Stimulated activated CD4-positive, alpha-beta T cell treated with anti-CD3 and anti-CD28 coated beads, Interleukin-1b, Interleukin-23, amount 100 ng/mL, for 4 hours (primary cell): ENCODE results near the gene PDE4D.
"Not testable (repeated sequence)": the region's sequence is repeated elsewhere in the genome, so short reads cannot be mapped to it uniquely, and the experiment has no call there.

Source experiments
- DNase-seq, 2 donors: peaks; one replicate each; pipeline ENCODE4 v3.0.0-alpha.2; 2020; ENCODE audit warnings: low read depth in 2 of 2

PDE4D gene

DNA sequence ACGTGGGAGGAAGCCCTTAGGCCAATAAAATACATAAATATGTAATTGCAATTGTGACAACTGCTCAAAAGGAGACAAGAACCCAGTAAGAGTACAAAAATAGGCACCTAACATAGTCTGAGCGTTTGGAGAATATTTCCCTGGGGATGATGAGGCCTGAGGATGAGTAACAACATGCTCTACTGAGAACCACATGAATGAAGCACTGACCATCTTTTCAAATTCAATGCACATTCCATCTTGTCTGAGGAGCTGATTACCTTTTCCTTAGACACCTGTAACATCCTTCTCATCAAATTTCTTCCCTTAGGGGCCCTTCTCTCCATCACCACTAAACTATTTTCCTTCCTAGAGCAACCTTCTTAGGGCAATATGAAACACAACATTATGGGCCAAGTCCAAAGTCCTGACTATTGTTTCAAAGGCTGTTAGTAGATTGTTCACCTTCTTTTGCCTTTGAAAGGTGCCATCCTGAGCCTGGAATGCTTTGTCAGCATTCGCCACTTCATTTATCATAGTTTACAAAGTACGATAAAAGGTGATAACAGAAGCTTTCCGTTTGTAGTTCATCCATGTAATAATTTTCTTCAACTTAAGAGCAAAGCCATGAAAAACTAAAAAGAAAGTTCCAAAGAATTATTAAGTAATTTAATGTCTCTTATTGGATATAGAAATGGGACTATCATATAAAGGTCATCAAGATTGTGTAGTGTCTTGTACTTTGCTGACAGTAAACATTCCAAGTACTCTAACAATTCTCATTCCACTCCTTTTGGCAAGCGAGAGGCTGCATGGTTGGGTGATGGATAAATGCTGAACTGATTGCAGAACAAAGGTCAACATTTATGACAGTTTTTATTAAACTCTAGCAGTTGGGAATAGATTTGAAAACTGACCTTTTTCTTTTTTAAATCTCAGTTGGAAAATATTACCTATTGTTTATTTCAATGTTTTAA is 471.3 kb downstream of the PDE4D start:
- DNase-seq, result no peak

DNA sequence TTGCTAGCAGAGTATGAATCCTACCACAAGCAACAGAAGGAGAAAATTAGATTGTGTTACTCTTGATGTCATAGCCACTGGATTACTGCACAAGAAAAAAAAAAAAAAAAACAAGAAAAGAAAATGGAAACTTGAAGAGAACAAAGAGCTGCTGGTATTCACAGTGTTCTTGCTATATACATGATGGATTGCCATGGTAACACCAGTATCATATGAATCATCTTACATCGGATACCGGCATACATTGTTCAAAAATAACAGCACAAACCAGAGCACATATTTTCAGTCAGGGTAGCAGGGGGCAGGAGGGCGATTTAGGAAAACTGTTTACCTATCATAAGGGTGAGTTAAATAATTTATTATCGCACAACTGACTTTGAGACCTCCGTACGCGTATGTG is 472.9 kb downstream of the PDE4D start:
- DNase-seq, result no peak

DNA sequence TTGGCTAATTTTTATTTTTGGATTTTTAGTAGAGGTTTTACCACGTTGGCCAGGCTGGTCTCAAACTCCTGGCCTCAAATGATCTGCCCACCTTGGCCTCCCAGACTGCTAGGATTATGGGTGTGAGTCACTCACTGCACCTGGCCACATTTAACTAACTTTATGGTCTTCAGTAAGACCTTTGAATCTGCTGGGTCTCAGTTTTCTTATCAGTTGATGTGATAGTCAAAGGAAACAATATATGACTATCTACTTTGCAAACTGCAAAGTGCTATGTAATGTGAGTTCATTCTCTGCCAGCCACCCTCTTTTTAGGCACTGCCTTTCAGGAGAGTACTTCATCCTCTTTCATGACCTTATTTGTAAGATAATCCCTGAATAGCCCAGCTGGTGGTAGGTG is 474.7 kb downstream of the PDE4D start:
- DNase-seq, result no peak

DNA sequence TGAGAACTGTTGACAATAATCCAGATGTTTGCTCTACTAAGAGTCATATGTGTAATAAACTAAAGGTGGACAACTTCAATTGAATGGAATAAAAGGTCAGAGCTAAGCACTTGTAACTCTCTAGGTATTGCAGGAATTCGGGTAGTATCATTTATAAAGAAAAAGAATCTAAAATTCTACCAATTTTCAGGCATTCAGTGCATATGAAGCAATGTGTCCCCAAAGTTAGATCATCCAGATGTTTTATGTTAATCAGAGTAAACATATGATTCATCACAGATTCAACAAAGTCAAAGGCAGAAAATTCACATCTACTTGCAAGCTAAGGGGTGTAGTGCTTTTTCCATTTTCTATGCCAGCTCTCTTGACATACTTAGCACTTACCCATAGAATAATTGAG is 477.1 kb downstream of the PDE4D start:
- DNase-seq, result no peak

DNA sequence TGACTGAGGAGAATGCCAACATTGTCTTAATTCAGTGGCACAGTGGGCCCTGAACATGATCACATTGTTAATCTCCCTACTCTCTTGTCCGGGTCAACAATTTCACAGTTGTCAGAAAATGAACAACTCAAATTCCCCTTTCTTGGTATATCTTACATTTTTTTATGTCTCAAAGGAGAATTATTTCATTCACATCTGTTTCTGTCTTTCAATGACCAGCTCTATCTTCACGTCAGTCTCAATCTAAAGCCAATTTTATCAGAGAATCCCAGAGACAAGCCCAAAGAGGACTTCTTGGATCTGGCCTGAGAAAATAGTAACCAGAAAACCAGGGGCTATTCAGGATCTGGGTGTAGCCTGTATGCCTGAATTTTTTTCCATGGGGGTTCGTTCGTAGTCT is 477.5 kb downstream of the PDE4D start:
- no peak for DNase-seq

DNA sequence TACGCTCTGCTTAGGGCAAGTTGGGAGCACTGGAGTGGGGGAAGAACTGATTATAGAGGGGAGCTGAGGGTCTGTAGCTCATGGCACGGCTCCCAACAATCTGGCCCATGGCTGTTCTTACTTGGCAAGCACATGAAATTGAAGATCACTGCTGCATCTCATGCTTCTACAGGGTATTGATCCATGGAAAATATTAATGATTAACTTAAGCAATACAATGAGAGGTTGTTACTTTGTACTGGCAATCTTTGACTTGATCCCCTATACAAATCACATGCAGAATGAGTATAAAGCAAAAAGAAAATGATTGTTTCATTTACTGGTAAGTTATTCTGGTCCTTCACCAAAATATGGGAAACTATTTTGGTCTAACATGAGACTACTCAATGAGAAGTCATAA is 481.1 kb downstream of the PDE4D start:
- DNase-seq, result no peak

DNA sequence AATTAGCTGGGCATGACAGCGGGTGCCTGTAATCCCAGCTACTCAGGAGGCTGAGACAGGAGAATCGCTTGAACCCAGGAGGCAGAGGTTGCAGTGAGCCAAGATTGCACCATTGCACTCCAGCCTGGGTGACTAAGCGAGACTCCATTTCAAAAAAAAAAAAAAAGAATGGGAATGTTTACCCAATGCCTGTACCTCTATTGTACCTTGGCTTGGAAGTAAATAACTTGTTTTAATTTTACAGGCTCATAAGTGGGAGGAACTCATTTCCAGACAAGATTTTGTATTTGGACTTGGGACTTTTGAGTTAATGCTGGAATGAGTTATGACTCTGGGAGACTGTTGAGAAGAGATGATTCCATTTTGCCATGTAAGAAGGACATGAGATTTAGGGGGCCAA is 484.5 kb downstream of the PDE4D start:
- DNase-seq, result not testable (repeated sequence)

DNA sequence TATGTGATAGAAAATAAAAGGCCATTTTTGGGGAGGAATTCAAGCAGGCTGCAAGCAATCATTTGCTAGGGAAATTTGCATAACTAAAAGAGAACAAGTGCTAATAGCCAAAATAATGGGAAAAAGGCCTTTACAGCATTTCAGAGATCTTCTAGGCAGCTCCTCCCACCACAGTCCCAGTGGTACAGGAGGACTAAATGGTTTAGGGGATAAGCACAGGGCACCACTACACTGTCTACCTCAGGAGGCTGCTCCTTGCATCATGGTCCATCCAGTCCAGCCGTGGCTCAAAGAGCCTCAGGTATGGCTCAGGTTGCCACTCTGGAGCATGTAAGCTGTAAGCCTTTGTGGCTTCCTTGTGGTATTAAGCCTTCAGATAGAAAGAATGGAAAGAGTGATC is 485.6 kb downstream of the PDE4D start:
- no peak for DNase-seq

DNA sequence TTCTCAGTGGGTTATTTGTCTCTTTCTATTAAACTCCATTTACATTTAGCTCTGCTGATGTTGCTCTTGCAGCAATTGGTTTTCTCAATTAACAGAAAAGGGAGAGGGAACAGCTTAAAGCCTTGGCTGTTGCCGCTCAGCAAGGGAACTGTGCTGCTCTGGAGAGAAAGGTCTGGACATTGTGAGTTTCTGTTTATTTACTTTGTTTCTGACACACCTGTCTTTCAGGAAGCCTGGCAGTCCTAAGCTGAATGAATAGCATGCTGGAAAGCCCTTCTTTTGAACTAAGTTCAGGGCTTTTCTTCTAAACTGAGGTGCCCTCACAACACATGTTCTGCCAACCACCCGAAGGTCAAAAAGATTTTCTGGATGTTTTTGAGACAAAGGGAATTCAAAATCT is 491.9 kb downstream of the PDE4D start:
- DNase-seq, result no peak

DNA sequence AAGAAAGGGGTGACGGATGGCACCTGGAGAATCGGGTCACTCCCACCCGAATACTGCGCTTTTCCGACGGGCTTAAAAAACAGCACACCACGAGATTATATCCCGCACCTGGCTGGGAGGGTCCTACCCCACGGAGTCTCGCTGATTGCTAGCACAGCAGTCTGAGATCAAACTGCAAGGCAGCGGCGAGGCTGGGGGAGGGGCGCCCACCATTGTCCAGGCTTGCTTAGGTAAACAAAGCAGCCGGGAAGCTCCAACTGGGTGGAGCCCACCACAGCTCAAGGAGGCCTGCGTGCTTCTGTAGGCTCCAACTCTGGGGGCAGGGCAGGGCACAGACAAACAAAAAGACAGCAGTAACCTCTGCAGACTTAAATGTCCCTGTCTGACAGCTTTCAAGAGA is 498.6 kb downstream of the PDE4D start:
- not testable (repeated sequence) for DNase-seq

DNA sequence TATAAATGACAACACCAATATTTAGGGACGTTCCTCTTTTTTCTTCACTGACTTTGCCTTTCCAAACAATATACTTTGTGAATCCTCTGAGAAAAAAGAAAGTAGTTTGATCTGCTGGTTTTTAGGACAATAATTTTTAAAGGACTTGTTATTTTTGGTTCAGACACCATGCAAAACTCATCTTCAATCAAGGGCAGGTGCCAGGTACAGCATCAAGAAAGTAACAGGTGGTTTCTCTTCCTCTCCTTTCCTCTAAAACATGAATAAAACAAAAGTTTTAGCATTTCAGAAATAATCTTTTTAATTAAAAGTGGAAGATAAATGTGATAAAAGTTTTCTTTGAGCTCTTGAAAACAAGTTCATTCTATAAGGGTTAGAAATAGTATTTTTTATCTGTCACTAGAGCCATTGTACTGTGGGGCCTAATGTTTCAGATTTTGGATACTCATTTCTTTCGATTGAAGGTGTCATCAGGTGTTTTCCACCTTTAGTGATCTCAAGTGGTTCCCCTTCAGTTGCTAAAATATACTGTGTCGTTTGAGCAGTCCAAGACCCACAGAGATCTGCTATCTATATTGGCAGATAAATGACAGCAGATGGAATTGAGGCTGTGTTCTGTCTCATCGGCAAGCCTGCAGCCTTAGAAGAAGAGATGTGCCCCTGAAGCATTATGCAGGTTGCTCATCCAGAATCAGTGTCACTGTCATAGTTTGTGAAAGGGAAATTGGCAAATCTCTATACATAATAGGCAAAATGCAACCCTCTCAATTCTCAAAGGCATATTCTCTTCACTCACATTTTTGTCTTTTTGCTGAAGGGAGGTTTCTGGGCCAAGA is 499.7 kb downstream of the PDE4D start:
- no peak for DNase-seq

DNA sequence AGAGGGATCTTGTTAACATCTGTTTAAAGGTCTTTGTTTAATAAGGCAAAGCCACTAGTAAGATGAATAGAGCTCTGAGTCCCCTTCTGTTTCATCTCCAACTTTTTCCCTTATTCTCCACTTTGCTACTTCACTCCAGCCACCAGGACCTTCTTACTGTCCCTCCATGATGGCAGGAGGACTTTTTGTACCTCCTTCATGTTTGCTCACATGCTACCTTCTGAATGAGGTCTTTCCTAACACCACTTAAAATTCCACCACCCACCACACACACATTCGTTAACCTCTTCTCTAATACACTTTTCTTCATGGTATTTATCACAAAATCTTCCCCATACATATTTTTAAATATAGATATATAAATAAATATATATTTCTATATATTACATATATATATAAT is 501.9 kb downstream of the PDE4D start:
- DNase-seq, result no peak

DNA sequence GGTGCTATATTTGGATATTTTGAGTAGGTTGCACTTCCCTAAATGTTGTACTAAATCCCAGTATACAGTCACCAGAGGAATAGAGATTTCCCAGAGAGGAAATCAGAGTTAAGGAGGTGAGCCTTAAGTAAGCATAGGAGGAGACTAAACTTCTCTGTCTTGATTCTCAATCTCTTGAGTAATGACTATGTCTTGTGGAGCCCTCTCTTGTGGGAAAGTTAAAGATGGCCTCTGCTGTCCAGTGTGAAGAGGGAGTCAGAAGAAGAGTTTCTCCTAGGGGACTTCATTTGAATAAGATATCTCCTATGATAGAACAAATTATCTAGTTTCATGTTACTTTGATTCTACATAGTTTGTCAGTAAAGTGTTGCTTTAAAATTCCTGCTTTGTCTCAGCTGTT is 502.5 kb downstream of the PDE4D start:
- no peak for DNase-seq

DNA sequence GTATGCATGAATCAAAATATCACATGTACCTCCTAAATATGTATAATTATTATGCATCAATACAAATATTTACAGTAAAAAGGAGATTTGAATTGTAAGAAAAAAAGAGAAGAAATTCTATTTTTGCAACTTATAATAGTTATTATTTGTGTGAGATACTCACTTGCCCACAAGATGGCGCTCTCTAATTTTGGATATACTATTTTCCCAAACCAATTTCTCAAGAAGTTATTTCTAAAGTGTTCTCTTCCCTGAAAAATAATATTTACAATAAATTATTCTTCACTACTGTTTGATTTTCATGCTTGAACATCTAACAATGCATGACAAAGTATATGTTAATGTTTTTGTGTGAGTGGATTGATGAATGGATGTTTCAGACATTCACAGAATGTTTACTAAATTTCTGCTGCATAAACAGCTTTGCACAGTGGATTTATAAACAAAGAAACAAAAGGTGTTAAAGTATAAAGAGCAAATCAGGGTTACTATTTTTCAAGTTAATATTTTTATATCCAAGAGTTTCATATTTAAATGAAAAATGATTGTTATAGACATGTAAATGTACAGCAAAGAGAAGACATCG is 503.4 kb downstream of the PDE4D start:
- DNase-seq, result no peak

DNA sequence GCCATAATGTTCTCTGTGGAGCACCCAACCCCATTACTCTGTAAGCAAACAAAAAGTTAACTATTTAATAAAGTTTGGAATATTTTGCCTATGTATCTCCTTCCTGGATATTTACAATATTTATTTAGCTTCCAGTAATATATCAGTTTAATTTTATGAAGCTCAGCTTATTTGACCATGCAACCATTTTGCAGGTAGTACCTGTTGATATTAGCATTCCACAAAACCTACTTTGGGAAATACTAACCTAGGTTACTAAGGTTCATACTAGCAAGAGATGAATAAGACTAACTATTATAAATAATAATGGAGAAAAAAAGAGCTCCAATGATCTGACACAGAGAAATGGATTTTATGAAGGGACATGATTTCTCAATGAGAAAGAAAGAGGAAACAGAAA is 506.4 kb downstream of the PDE4D start:
- no peak for DNase-seq

DNA sequence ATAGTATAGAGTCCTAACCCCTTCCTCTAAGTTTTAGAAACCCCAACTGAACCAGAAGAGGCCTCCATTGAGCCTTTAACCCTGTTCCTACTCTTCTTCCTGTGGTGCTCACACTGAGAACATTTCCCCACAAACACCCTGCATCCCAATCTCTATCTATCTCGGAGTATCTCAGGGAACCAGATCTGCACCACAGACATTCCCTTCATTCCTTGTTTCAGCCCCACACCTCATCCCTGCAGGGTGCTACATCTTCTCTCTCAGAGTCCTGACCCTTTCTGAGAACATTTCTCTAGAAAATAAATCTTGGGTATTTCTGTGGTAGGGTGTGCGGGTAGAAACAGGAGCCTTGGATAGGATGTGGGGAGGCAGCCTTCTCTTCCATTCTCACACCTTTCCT is 507.8 kb downstream of the PDE4D start:
- no peak for DNase-seq

DNA sequence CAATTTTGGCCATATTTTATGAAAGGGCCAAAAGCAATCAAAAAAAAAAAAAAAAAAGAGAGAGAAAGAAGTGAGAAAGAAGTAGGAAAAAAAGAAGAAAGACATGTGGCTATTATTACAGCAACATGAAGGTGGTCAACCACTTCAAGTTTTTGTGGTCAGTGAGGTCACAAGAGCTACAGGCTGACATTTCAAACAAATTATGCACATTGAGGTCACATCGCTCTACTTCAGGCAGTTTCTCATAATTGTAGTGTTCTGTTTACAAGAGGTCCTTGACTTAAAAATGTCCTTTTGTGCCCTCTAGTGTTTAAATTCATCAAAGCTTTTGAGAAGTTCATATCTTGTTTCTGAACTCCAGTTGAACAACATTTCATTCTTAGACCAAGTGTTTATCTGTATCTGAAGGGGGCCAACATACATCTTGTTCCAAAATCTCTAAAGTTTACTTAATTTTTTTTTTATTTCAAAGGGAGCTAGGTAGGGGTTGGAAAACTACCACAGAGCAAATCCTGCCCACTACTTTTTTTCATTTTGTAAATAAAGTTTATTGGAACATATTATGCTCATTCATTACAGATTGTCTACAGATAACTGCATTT is 513.1 kb downstream of the PDE4D start:
- DNase-seq, result no peak

DNA sequence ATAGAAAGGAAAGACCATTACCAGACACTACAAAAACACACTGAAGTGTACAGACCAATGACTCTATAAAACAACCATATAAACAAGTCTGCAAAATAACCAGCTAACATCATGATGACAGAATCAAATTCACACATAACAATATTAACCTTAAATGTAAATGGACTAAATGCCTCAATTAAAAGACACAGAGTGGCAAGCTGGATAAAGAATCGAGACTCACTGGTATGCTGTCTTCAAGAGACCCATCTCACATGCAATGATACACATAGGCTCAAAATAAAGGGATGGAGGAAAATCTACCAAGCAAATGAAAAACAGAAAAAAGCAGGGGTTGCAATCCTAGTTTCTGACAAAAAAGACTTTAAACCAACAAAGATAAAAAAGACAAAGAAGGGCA is 519.5 kb downstream of the PDE4D start:
- DNase-seq, result not testable (repeated sequence)

DNA sequence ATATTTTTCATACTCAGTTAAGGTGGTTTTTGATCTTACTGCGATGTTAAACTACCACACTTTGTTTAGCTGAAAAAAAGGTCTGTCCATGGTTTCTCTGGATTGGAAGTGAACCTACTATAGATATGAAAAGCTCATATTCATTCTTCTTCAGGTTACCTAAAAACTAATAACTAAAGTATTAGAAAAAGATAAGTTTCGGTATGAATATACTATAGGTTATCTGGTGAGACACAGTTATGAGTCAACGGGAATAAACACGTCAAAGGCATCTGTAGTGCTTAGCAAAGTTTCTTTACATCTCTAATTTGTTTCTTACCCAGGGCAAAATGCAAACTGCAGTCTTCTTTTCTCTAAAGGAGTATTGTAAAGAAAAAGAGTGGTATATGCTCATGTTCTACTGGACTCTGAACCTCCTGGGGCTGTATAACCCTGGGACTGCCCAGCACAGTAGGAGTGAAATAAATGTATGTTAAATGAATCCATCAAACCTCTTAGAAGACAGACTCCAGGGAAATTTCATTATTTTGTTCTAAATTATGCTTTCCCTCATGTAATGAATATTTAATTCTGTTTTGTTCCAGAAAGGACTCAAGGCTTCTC is 521.9 kb downstream of the PDE4D start:
- DNase-seq, result no peak

DNA sequence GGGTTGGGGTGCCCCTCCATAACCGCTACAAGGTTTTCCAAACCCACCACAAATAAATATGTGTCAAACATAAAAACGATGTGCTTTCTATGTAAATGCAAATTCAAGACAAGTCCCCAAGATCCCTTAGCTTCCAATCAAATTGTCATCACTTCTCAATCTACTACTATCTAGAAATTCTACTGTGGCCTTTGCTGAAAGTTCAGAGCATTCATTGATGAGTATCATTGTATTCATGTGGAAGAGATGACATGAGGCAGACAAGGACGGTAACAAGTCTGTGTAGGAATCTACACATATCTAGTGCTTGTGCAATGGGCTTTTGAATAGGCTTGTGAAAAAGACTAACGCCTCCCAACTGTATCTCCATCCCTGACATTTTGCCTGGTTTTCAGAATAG is 524.6 kb downstream of the PDE4D start:
- no peak for DNase-seq

DNA sequence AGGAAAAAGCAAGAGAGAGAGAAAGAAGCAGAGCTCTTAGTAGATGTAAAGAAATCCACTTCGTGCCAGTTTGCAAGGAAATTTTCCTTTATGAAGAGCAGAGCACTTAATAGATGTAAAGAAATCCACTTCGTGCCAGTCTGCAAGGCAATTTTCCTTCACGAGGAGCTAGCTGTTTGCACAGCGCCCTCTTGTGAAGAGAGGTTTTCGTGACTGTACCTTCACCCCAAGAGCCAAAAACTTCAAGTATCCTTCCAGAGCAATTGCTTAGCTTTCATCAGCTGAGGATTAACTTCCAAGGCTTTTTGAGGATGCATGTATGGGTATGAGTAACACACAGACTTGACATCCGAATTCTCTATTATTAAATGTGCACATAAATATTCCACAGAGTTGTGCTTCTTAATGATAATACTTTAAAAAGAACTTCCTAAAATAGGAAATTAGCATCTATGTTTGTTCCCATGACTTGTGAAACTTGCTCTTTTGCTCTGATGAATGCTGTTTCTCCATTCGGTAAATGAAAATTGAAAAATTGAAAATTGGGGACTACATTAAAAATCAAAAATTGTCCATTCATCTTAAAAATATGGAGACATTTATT is 525.6 kb downstream of the PDE4D start:
- peak; percentile 5 to 21 for DNase-seq
